ENCODE measurements around the gene PDGFC.
A peak's percentile ranks its signal among the peaks of the same experiment; 100 is the strongest.

PDGFC gene

DNA sequence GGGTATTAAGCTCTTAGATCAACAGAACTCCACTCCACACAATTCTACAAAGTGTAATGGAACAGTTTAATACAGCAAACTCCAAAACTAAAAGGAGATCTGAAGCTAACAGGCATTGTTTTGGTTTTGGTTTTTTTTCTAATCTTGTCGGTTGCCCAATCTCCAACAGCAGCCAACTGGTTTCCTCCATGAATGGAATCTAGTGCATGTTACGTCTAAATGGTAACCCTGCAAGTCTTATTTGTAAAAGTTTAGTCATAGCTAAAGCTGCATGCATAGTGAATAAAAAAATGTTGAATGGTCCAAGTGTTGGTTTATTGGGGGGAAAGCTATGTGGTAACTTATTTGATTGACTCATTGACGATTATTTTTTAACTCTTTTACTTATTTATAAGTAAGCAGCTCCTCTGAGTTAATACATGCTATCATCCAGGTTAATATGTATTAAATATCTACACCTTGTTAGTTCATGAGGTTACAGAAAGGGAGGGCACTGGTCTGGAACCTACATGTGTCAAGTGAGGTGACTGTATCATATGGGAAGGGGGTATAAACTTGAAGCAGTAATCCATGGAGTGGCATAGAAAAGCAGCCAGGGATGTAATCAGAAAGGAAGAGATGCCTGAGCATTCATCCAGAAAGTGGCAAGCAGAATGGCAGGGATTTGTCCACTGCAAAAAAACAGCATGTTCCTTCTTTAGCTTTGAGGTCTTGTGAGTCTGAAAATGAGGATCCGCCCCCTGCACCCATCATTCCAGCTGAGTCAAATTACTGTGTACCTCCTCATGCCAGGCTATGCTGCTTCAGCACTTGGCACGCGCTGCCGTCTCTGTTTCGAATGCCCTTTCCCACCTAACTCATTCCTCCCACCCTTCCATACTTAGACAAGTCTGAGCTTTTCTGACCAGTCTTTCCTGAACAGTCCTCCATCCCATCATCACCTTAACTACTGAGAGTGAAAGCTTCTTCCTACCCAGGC, 81.7 kb downstream of the PDGFC start:
- DNase-seq (ENCODE audit: low read depth), result peak; percentile 72
- no peak overlapping the region for H3K4me3 ChIP-seq (ENCODE audit: control insufficient read depth, low read depth, low read length)
- TF ChIP-seq, protein P1, sequence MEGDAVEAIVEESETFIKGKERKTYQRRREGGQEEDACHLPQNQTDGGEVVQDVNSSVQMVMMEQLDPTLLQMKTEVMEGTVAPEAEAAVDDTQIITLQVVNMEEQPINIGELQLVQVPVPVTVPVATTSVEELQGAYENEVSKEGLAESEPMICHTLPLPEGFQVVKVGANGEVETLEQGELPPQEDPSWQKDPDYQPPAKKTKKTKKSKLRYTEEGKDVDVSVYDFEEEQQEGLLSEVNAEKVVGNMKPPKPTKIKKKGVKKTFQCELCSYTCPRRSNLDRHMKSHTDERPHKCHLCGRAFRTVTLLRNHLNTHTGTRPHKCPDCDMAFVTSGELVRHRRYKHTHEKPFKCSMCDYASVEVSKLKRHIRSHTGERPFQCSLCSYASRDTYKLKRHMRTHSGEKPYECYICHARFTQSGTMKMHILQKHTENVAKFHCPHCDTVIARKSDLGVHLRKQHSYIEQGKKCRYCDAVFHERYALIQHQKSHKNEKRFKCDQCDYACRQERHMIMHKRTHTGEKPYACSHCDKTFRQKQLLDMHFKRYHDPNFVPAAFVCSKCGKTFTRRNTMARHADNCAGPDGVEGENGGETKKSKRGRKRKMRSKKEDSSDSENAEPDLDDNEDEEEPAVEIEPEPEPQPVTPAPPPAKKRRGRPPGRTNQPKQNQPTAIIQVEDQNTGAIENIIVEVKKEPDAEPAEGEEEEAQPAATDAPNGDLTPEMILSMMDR (IDR thresholded peaks at IDR 0.05; ENCODE audit: control insufficient read depth, insufficient read depth, low read depth, low read length, missing control alignments), result no peak

DNA sequence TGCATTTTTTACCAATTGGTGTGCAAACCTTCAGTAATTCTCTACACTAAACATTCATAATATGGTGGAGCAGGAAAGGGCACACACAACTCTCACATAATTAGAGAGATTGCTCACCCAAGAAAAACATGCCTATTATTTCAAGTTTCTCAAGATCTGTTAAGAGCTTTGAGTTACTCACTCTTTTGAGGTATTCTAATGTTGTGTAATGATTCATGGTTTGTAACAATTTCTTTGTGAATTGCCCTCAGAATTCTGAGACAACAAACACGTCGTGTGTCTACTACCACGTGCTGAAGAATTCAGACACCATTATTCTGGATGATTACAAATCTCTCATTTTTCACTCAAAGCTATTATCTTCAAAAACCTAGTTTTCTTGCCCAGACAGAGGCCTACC, 82.8 kb downstream of the PDGFC start:
- DNase-seq (ENCODE audit: low read depth), result peak; percentile 71
- H3K4me3 ChIP-seq (ENCODE audit: control insufficient read depth, low read depth, low read length), result no peak overlapping the region
- TF ChIP-seq, protein P1 (IDR thresholded peaks at IDR 0.05; ENCODE audit: control insufficient read depth, insufficient read depth, low read depth, low read length, missing control alignments), result no peak

DNA sequence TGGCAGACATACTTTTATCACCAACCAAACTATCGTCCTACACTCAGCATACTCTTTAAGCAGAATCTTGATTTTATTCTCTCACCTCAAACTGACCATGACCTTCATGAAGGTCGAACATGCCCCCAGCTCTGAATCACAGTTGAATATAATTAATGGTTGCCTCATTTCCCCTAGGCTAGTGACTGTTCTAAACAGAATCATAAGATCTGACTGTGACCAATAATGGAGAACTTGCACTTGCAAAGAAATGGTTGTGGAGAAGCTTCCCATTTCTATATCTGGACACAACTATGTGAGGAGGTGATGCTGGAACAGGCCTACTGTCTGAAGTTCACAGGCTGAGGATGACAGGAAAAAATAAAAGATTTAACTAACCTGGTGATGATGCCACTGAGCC, 85.1 kb downstream of the PDGFC start:
- TF ChIP-seq, protein P1 (IDR thresholded peaks at IDR 0.05; ENCODE audit: control insufficient read depth, insufficient read depth, low read depth, low read length, missing control alignments), result no peak
- no peak for DNase-seq (ENCODE audit: low read depth)
- no peak overlapping the region for H3K4me3 ChIP-seq (ENCODE audit: control insufficient read depth, low read depth, low read length)

DNA sequence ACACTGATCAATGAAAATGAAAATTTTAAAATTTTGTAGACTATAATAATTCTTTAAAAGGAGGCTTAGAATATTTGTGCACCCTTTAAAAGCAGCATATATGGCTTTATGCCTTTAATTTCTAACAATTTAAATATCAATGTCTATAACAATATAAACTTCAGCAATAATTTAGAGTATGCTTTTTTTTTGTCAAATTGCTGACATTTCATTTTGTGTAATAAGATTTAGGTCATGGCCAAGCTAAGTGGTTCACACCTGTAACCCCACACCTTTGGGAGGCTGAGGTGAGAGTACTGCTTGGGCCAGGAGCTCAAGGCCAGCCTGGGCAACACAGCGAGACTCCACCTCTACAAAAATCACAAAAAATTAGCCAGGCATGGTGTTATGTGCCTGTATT, 86.2 kb downstream of the PDGFC start:
- DNase-seq (ENCODE audit: low read depth), result no peak
- H3K4me3 ChIP-seq (ENCODE audit: control insufficient read depth, low read depth, low read length), result no peak overlapping the region
- TF ChIP-seq, protein P1 (IDR thresholded peaks at IDR 0.05; ENCODE audit: control insufficient read depth, insufficient read depth, low read depth, low read length, missing control alignments), result no peak

DNA sequence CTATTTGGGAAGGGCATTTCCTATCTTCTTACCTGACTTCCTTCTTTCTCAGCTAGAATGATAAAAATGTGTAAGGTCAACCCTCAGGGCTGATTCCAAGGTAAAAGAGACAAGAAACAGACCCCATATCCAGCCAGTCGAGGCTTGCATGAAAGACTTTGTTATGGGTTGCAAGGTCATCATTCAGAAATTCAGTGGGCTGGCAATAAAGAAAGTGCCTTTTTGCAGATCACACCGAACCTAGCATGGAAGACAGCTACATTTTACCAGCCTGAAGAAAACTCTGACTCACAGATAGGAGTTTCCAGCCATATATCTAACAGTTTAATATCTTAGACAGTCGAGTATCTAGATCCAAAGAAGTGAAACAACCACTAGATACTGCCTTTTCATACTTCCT, 87.4 kb downstream of the PDGFC start:
- TF ChIP-seq, protein P1 (IDR thresholded peaks at IDR 0.05; ENCODE audit: control insufficient read depth, insufficient read depth, low read depth, low read length, missing control alignments), result no peak
- H3K4me3 ChIP-seq (ENCODE audit: control insufficient read depth, low read depth, low read length), result no peak overlapping the region
- DNase-seq (ENCODE audit: low read depth), result no peak

DNA sequence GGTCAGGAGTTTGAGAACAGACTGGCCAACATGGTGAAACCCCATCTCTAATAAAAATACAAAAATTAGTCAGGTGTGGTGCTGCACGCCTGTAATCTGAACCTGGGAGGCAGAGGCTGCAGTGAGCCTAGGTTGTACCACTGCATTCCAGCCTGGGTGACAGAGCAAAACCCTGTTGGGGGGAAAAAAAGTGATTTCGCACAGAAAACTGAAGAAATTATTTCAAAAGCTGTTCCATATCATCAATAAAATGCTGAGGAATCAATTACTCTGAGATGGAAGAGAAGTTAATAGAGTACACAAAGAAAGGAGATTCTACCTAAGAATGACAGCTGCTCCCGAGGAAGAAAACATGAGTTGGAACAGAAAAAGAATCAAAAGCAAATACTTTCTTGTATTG, 95.9 kb downstream of the PDGFC start:
- no peak for DNase-seq (ENCODE audit: low read depth)
- H3K4me3 ChIP-seq (ENCODE audit: control insufficient read depth, low read depth, low read length), result no peak overlapping the region
- TF ChIP-seq, protein P1 (IDR thresholded peaks at IDR 0.05; ENCODE audit: control insufficient read depth, insufficient read depth, low read depth, low read length, missing control alignments), result no peak
